Measurements from ENCODE around the gene CNN3. TPM values are rescaled to one million over a fixed set of nuclear protein-coding genes. Genes with fewer than 3 reads are reported as not detected.

Gene CNN3
- total and polyA plus RNA-seq, 4 donors, result 43.9 to 87.4 (median 69.6) TPM

DNA sequence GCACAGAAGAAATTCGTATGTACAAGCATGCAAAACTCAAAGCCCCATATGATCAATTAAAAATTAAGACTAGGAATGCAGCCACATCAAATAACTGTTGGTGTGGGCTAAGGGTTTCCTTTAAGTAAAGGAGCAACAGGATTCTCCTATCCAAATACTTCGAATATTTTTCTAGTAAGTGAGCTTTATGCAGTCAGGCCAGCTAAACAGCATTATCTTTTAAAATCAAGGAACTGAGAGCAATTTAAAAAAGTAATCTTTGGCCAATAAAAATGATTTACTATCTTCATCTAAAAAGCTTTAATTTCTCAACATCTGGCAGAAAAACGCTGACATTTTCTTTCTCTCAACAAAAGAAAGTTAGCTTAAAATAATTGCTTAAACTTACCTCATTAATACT lies 19.8 kb downstream of the CNN3 start:
- H3K27me3 ChIP-seq (ENCODE audit: control insufficient read depth in 4 of 4, insufficient read depth in 4 of 4, low read length in 3 of 4), result no peaks in the 10 kb centered on the region
- peaks cover 0 to 4% (median 2%) of the 10 kb centered on the region in 4 donors for H3K4me1 ChIP-seq (ENCODE audit: control insufficient read depth in 4 of 4, insufficient read depth in 4 of 4, low read length in 3 of 4)
- WGBS, result 89% methylated on average over 3 of the region's 3 CpGs
- no peak overlapping the region for H3K4me3 ChIP-seq (ENCODE audit: low read depth in 1 of 3, low read length in 3 of 3)
- H3K27ac ChIP-seq (ENCODE audit: low read depth in 1 of 2, low read length in 2 of 2), result no peak overlapping the region
- peaks cover 0 to 8% (median 7%) of the 10 kb centered on the region in 4 donors for H3K36me3 ChIP-seq (ENCODE audit: control insufficient read depth in 4 of 4, insufficient read depth in 3 of 4, low read depth in 1 of 4, low read length in 3 of 4)
- DNase-seq (ENCODE audit: low spot score), result no peak
- no peaks in the 10 kb centered on the region for H3K9me3 ChIP-seq (ENCODE audit: control insufficient read depth in 4 of 4, low read length in 3 of 4)
- TF ChIP-seq EGR1 (IDR thresholded peaks at IDR 0.05; ENCODE audit: low read depth in 2 of 2) (no peak), NR2F2 (IDR thresholded peaks at IDR 0.05) (no peak), YY1 (IDR thresholded peaks at IDR 0.05) (no peak), SP1 (IDR thresholded peaks at IDR 0.05) (no peak)
- TF ChIP-seq, protein P1, sequence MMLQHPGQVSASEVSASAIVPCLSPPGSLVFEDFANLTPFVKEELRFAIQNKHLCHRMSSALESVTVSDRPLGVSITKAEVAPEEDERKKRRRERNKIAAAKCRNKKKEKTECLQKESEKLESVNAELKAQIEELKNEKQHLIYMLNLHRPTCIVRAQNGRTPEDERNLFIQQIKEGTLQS (IDR thresholded peaks at IDR 0.05), result no peak
- TF ChIP-seq, protein P2, sequence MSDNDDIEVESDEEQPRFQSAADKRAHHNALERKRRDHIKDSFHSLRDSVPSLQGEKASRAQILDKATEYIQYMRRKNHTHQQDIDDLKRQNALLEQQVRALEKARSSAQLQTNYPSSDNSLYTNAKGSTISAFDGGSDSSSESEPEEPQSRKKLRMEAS (IDR thresholded peaks at IDR 0.05), result no peak
- TF ChIP-seq, protein P3, sequence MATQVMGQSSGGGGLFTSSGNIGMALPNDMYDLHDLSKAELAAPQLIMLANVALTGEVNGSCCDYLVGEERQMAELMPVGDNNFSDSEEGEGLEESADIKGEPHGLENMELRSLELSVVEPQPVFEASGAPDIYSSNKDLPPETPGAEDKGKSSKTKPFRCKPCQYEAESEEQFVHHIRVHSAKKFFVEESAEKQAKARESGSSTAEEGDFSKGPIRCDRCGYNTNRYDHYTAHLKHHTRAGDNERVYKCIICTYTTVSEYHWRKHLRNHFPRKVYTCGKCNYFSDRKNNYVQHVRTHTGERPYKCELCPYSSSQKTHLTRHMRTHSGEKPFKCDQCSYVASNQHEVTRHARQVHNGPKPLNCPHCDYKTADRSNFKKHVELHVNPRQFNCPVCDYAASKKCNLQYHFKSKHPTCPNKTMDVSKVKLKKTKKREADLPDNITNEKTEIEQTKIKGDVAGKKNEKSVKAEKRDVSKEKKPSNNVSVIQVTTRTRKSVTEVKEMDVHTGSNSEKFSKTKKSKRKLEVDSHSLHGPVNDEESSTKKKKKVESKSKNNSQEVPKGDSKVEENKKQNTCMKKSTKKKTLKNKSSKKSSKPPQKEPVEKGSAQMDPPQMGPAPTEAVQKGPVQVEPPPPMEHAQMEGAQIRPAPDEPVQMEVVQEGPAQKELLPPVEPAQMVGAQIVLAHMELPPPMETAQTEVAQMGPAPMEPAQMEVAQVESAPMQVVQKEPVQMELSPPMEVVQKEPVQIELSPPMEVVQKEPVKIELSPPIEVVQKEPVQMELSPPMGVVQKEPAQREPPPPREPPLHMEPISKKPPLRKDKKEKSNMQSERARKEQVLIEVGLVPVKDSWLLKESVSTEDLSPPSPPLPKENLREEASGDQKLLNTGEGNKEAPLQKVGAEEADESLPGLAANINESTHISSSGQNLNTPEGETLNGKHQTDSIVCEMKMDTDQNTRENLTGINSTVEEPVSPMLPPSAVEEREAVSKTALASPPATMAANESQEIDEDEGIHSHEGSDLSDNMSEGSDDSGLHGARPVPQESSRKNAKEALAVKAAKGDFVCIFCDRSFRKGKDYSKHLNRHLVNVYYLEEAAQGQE (IDR thresholded peaks at IDR 0.05), result no peak
- TF ChIP-seq, protein P4, sequence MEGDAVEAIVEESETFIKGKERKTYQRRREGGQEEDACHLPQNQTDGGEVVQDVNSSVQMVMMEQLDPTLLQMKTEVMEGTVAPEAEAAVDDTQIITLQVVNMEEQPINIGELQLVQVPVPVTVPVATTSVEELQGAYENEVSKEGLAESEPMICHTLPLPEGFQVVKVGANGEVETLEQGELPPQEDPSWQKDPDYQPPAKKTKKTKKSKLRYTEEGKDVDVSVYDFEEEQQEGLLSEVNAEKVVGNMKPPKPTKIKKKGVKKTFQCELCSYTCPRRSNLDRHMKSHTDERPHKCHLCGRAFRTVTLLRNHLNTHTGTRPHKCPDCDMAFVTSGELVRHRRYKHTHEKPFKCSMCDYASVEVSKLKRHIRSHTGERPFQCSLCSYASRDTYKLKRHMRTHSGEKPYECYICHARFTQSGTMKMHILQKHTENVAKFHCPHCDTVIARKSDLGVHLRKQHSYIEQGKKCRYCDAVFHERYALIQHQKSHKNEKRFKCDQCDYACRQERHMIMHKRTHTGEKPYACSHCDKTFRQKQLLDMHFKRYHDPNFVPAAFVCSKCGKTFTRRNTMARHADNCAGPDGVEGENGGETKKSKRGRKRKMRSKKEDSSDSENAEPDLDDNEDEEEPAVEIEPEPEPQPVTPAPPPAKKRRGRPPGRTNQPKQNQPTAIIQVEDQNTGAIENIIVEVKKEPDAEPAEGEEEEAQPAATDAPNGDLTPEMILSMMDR (IDR thresholded peaks at IDR 0.05; ENCODE audit: low read depth, low read length, missing input control), result no peak
- H3K9ac ChIP-seq (ENCODE audit: low read depth in 1 of 2, low read length in 2 of 2), result no peak overlapping the region

DNA sequence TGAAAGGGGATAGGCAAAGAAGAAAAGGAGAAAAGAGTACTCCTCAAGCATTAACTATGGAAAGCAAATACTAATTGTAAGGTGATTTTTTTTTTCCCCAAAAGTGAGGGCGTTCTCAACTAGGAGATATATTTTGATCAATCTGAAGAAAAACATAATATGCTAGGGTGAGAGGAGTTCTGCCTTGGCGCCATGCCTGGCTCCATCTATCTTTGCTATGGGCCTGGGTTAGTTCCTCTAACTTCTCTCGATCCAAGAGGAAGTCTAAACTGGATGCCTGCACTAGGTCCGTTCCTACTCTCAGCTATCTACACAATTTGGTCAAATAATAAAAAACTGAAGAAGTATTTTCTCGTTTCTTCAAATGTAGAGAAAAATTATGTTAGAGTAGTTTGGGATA lies 20.5 kb downstream of the CNN3 start:
- DNase-seq (ENCODE audit: low spot score), result no peak
- Histone ChIP-seq H3K9me3 (ENCODE audit: control insufficient read depth in 4 of 4, low read length in 3 of 4) (no peaks in the 10 kb centered on the region), H3K4me1 (ENCODE audit: control insufficient read depth in 4 of 4, insufficient read depth in 4 of 4, low read length in 3 of 4) (peaks cover 0 to 2% (median under 1%) of the 10 kb centered on the region in 4 donors), H3K27ac (ENCODE audit: low read depth in 1 of 2, low read length in 2 of 2) (no peak overlapping the region), H3K27me3 (ENCODE audit: control insufficient read depth in 4 of 4, insufficient read depth in 4 of 4, low read length in 3 of 4) (no peaks in the 10 kb centered on the region), H3K4me3 (ENCODE audit: low read depth in 1 of 3, low read length in 3 of 3) (no peak overlapping the region), H3K36me3 (ENCODE audit: control insufficient read depth in 4 of 4, insufficient read depth in 3 of 4, low read depth in 1 of 4, low read length in 3 of 4) (peaks cover 0 to 13% (median 10%) of the 10 kb centered on the region in 4 donors), H3K9ac (ENCODE audit: low read depth in 1 of 2, low read length in 2 of 2) (no peak overlapping the region)
- 84% methylated on average over 5 of the region's 5 CpGs for WGBS
- TF ChIP-seq FOXA1 (IDR thresholded peaks at IDR 0.05) (no peak), RXRA (IDR thresholded peaks at IDR 0.05) (no peak), SP1 (IDR thresholded peaks at IDR 0.05) (no peak), NR2F2 (IDR thresholded peaks at IDR 0.05) (no peak), JUND (IDR thresholded peaks at IDR 0.05) (no peak)

DNA sequence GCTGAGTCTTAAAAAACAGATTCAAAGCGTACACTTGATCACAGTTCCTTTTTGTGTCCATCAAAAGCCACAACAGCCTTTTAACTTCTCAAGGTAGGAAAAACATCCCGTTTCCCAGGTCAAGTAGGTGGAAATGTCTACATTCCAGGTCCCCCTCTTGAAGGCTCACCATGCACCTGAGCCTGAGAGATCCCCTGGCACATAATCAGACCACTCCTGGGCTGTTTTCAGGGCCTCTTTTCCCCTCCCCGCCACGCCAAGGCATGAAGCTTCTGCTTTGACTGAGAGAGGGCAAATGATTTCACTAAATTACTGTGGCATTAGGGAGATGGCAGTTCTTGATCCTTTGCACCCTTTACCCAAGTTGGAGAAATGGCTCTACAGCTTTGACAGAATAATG lies 21.7 kb downstream of the CNN3 start:
- H3K9me3 ChIP-seq (ENCODE audit: control insufficient read depth in 4 of 4, low read length in 3 of 4), result no peaks in the 10 kb centered on the region
- H3K4me1 ChIP-seq (ENCODE audit: control insufficient read depth in 4 of 4, insufficient read depth in 4 of 4, low read length in 3 of 4), result no peaks in the 10 kb centered on the region
- H3K4me3 ChIP-seq (ENCODE audit: low read depth in 1 of 3, low read length in 3 of 3), result no peak overlapping the region
- H3K27ac ChIP-seq (ENCODE audit: low read depth in 1 of 2, low read length in 2 of 2), result no peak overlapping the region
- H3K36me3 ChIP-seq (ENCODE audit: control insufficient read depth in 4 of 4, insufficient read depth in 3 of 4, low read depth in 1 of 4, low read length in 3 of 4), result peaks cover 0 to 18% (median 14%) of the 10 kb centered on the region in 4 donors
- H3K9ac ChIP-seq (ENCODE audit: low read depth in 1 of 2, low read length in 2 of 2), result no peak overlapping the region
- H3K27me3 ChIP-seq (ENCODE audit: control insufficient read depth in 4 of 4, insufficient read depth in 4 of 4, low read length in 3 of 4), result no peaks in the 10 kb centered on the region
- DNase-seq (ENCODE audit: low spot score), result no peak
- WGBS, result 94% methylated on average over 4 of the region's 4 CpGs
- TF ChIP-seq JUND (IDR thresholded peaks at IDR 0.05) (no peak), RXRA (IDR thresholded peaks at IDR 0.05) (no peak), TAF1 (conservative IDR thresholded peaks at IDR 0.05) (no peak), HNF4A (conservative IDR thresholded peaks at IDR 0.05) (no peak), EGR1 (IDR thresholded peaks at IDR 0.05; ENCODE audit: low read depth in 2 of 2) (no peak), SP1 (IDR thresholded peaks at IDR 0.05) (no peak), FOXA1 (IDR thresholded peaks at IDR 0.05) (no peak), HNF4G (IDR thresholded peaks at IDR 0.05) (no peak), GABPA (IDR thresholded peaks at IDR 0.05 in 1 of 2, conservative IDR thresholded peaks at IDR 0.05 in 1 of 2) (no peak)
- TF ChIP-seq, protein P4 (IDR thresholded peaks at IDR 0.05; ENCODE audit: low read depth, low read length, missing input control), result no peak
- TF ChIP-seq, protein P5, sequence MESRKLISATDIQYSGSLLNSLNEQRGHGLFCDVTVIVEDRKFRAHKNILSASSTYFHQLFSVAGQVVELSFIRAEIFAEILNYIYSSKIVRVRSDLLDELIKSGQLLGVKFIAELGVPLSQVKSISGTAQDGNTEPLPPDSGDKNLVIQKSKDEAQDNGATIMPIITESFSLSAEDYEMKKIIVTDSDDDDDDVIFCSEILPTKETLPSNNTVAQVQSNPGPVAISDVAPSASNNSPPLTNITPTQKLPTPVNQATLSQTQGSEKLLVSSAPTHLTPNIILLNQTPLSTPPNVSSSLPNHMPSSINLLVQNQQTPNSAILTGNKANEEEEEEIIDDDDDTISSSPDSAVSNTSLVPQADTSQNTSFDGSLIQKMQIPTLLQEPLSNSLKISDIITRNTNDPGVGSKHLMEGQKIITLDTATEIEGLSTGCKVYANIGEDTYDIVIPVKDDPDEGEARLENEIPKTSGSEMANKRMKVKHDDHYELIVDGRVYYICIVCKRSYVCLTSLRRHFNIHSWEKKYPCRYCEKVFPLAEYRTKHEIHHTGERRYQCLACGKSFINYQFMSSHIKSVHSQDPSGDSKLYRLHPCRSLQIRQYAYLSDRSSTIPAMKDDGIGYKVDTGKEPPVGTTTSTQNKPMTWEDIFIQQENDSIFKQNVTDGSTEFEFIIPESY (IDR thresholded peaks at IDR 0.05), result no peak
- TF ChIP-seq, protein P2 (IDR thresholded peaks at IDR 0.05), result no peak
- TF ChIP-seq, protein P1 (IDR thresholded peaks at IDR 0.05), result no peak

Measured in liver (tissue), 9 donors.